GM21526 (cell line): ENCODE measurements around the gene CRISPLD2.

Source experiments
- ATAC-seq: cut with Tn5 transposase; IDR thresholded peaks from one replicate; pipeline ENCODE4 v1.9.1; 2021; ENCODE audit warnings: moderate library complexity; ENCODE audit not compliant: unreplicated experiment, low FRiP score

Gene CRISPLD2

DNA sequence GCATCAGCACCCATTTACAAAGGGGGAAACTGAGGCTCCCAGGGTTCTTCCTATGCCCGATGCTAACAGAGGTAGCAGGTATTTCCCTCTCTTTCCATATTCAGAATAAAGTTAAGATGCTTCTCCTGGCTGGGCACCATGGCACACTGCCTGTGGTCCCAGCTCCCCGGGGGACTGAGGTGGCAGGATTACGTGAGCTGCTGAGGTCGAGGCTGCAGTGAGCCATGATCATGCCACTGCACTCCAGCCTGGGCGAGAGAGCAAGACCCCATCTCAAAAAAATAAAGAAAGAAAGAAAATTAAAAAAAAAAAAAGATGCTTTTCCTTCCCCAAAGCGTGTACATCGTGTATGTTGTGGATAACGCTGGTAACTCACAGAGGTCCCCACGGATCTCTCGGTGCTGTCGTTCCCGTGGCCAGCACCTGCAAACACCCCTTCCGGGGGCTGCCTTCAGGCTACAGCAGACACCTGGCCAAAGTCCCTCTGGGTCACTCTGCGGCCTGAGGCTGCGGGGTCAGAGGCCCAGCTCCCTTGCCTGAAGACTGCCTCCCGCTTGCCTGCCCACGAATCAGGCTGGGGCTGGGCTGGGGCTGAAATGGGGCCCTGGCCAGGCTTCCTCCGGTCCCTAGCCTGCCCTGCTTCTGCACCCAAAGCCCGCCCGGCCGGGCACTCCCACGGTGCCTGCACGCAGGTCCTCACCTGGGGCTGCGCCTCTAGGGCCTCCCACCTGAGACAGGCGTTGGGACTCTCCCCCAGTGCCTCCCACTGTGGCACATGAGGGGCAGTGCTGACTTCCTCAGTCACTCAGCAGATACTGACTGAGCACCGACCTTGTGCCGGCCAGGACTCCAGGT, 128.4 kb downstream of the CRISPLD2 start:
- ATAC-seq: no peak

- ATAC-seq: no peak
Observed at GRCh38 chr16:84948851-84949610, 129.2 kb downstream of the CRISPLD2 start.

GRCh38 chr16:84949772-84950436, 130.1 kb downstream of the CRISPLD2 start:
- ATAC-seq: no peak

DNA sequence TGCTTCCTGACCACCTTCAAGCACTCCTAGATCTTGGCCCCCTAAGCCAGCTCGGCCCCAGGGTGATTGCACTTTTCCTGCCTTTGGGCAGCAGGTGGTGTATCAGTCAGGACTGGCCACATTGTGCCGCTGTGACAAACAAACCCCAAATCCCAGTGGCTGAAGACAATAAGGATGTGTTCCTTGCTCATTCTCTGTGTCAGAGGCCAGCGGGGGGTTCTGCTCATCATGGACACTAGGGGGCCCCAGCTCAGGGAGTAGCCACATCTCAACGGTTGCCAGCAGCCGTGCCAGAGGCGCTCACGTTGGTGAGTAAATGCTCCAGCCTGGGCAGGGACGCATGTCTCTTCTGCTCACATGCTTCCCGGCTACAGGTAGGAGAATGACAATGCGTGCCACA, 131.1 kb downstream of the CRISPLD2 start:
- ATAC-seq: no peak

- ATAC-seq: no peak
Observed at GRCh38 chr16:84952335-84953189, 132.8 kb downstream of the CRISPLD2 start.

- ATAC-seq: no peak
Observed at GRCh38 chr16:84953190-84953746, 133.5 kb downstream of the CRISPLD2 start.

DNA sequence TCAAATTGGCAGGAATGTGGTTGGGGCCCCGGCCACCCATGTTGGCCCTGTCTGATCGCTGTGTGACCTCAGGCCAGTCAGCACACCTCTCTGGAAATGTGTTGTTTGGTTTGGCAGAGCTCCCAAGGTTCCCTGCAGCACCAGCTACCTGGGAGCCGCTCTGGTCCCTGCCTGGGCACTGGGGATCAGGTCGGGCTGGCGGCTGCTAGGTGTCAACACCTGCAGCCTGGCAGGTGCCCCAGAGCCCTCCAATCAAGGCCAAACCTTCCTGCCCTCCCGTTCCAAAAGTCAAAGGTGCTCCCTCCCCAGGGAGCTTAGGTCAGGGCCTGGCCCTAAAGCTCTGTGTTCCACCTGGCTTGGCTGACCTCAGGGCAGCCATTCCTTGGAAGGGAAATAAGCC, 135.6 kb downstream of the CRISPLD2 start:
- ATAC-seq: no peak

- no peak for ATAC-seq
Observed at GRCh38 chr16:84957192-84957591, 137.4 kb downstream of the CRISPLD2 start.

DNA sequence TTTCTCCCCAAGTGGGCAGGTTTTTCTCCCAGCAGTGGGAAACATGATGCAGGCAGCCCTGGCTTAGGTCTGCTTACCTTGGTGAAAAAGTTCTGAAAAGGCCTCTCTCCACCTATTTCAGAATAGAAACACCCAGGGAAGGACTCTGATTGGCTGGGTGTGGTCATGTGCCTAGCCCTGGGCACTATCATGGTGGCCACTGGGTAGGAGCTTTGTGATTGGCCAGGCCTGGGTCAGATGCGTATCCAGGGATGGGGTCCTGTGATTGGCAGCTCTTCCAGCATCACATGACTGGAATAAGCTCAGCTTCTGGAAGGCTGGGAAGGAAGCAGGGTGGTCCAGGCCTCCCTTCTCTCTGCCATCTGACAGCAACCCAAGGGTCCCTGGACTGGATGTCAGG, 138.0 kb downstream of the CRISPLD2 start:
- ATAC-seq: no peak
